DND-41 (cell line): ENCODE measurements around the gene TNKS2.

Experiments used
- ATAC-seq: fragments of 200-7000 bp; cut with Tn5 transposase; 3 replicates; pipeline ENCODE4 v1.9.1; 2021; ENCODE audit warnings: low read depth; ENCODE audit not compliant: insufficient read depth
- DNase-seq: peaks from one replicate; pipeline ENCODE4 v3.0.0-alpha.2; 2020
- H2AFZ ChIP-seq: 2 replicates; pipeline ENCODE4 v1.6.0; 2012; ENCODE audit warnings: low read depth, low read length
- H3K27ac ChIP-seq: 2 replicates; pipeline ENCODE4 v1.5.1; 2012; ENCODE audit warnings: low read length, inconsistent platforms
- H3K27me3 ChIP-seq: fragments of 200-600 bp; sonication (generic); 2 replicates; pipeline ENCODE4 v1.6.0; 2012; ENCODE audit warnings: low read length, mild to moderate bottlenecking, inconsistent platforms; ENCODE audit not compliant: insufficient read depth, poor library complexity
- H3K36me3 ChIP-seq: 2 replicates; pipeline ENCODE4 v1.5.1; 2012; ENCODE audit warnings: low read length, inconsistent platforms; ENCODE audit not compliant: insufficient read depth
- H3K4me1 ChIP-seq: 2 replicates; pipeline ENCODE4 v1.5.1; 2012; ENCODE audit warnings: mild to moderate bottlenecking, low read length; ENCODE audit not compliant: insufficient read depth
- H3K4me2 ChIP-seq: 2 replicates; pipeline ENCODE4 v1.6.0; 2012; ENCODE audit warnings: mild to moderate bottlenecking, moderate library complexity, low read length, inconsistent platforms; ENCODE audit not compliant: insufficient read depth
- H3K4me3 ChIP-seq, 2 experiments: fragments of 200-600 bp in 1 of 2; shearing (Covaris generic) in 1 of 2; 2 replicates each; pipeline ENCODE4 v1.5.1; 2012 to 2016; ENCODE audit warnings: inconsistent platforms in 2 of 2, low read length in 2 of 2, mild to moderate bottlenecking in 2 of 2, low read depth in 1 of 2, moderate library complexity in 1 of 2
- H3K79me2 ChIP-seq: 2 replicates; pipeline ENCODE4 v1.6.0; 2012; ENCODE audit warnings: low read length, inconsistent platforms; ENCODE audit not compliant: insufficient read depth
- H3K9ac ChIP-seq: 2 replicates; pipeline ENCODE4 v1.6.0; 2012; ENCODE audit warnings: low read depth, mild to moderate bottlenecking, inconsistent platforms, low read length, moderate library complexity
- H3K9me3 ChIP-seq: 2 replicates; pipeline ENCODE4 v1.5.1; 2012; ENCODE audit warnings: low read length, moderate library complexity, mild to moderate bottlenecking, inconsistent platforms; ENCODE audit not compliant: insufficient read depth, severe bottlenecking
- H4K20me1 ChIP-seq: 2 replicates; pipeline ENCODE4 v1.6.0; 2012; ENCODE audit warnings: low read length; ENCODE audit not compliant: insufficient read depth
- EZH2 ChIP-seq: IDR thresholded peaks from 3 replicates; pipeline ENCODE4 v1.6.1; 2012; ENCODE audit warnings: borderline replicate concordance, low read depth, mild to moderate bottlenecking, moderate library complexity, low read length, inconsistent platforms; ENCODE audit not compliant: severe bottlenecking
- TF ChIP-seq, protein P1 (sequence below): IDR thresholded peaks from 2 replicates; pipeline ENCODE4 v1.5.1; 2012; ENCODE audit warnings: borderline replicate concordance, low read length, moderate library complexity, mild to moderate bottlenecking; ENCODE audit not compliant: poor library complexity, severe bottlenecking; ENCODE audit errors: extremely low read depth

TNKS2 gene

DNA sequence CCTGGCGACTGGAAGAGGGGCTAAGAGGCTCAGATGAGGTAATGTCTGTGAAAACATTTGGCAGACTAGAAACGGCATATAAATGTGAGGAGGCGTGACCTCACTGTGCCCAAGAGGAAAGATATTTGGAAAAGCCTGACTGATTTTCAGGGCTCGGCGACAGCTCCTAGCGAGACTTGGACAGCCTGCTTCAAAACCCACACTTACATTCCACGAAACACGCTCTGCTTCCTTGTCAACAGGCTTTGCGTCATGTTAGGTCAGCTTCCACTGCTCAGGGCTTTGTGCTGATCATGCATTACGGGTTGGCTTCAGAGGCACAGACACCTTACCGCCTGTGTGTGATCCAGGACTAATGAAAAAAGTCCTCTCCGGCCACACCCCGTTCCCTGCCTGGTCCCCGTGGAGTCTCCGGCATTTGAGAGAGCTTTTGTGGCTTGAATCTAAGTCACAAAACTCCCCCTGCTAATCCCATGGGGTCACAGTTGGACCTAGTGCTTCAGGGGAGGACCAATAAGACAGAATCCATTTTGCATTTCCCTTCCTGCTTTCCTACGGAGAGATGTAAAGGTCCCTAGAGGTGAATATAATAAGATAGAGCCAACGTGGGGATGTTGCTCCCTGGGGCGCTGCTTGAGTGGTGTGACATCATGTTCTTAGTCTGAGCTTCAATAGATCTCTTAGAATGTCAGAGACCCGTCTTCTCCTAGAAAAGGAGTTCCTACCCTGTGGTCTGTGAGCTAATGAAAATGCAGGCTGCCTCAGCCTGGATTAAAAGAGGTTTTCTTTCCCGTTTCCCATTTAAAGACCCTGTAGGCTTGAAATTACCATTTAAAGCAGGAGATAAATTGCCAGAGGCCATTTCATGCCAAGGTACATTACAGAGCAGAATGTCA, 85.6 kb downstream of the TNKS2 start:
- H3K9me3 ChIP-seq: no peaks in the 10 kb centered on the region
- ATAC-seq: no peak
- no peaks in the 10 kb centered on the region for H3K27me3 ChIP-seq
- H3K4me3 ChIP-seq: no peak overlapping the region
- H3K79me2 ChIP-seq: no peaks in the 10 kb centered on the region
- no peaks in the 10 kb centered on the region for H4K20me1 ChIP-seq
- no peak overlapping the region for H3K27ac ChIP-seq
- no peak for TF ChIP-seq EZH2
- TF ChIP-seq, protein P1, sequence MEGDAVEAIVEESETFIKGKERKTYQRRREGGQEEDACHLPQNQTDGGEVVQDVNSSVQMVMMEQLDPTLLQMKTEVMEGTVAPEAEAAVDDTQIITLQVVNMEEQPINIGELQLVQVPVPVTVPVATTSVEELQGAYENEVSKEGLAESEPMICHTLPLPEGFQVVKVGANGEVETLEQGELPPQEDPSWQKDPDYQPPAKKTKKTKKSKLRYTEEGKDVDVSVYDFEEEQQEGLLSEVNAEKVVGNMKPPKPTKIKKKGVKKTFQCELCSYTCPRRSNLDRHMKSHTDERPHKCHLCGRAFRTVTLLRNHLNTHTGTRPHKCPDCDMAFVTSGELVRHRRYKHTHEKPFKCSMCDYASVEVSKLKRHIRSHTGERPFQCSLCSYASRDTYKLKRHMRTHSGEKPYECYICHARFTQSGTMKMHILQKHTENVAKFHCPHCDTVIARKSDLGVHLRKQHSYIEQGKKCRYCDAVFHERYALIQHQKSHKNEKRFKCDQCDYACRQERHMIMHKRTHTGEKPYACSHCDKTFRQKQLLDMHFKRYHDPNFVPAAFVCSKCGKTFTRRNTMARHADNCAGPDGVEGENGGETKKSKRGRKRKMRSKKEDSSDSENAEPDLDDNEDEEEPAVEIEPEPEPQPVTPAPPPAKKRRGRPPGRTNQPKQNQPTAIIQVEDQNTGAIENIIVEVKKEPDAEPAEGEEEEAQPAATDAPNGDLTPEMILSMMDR: no peak
- no peaks in the 10 kb centered on the region for H3K4me1 ChIP-seq
- no peak for DNase-seq
- H3K36me3 ChIP-seq: no peaks in the 10 kb centered on the region
- H2AFZ ChIP-seq: no peak overlapping the region
- H3K4me2 ChIP-seq: no peak overlapping the region
- H3K9ac ChIP-seq: no peak overlapping the region

DNA sequence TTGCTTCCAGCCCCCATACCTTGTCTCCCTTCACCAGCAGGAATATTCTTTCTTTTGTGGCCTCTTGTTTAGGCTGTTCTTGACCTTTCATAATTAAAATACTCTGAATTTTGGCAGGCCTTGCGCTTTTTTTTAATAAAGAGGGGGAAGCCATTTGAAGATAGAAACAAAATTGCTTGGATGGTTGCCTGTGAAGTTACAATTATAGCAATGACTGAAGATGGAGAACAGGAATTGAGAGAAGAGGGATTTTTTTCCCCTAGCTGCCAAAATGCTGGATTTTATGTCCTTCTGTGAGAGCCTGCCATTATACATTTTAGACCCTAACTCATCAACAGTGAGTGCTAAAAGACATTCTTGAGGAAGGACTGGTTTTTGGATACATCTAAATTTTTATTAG, 86.3 kb downstream of the TNKS2 start:
- H3K9me3 ChIP-seq: no peaks in the 10 kb centered on the region
- H3K4me2 ChIP-seq: no peak overlapping the region
- no peak overlapping the region for H3K9ac ChIP-seq
- no peaks in the 10 kb centered on the region for H3K27me3 ChIP-seq
- no peak overlapping the region for H2AFZ ChIP-seq
- ATAC-seq: no peak
- no peak overlapping the region for H3K27ac ChIP-seq
- H3K79me2 ChIP-seq: no peaks in the 10 kb centered on the region
- no peaks in the 10 kb centered on the region for H3K36me3 ChIP-seq
- TF ChIP-seq, protein P1: no peak
- no peak for TF ChIP-seq EZH2
- no peak for DNase-seq
- no peaks in the 10 kb centered on the region for H4K20me1 ChIP-seq
- no peaks in the 10 kb centered on the region for H3K4me1 ChIP-seq
- H3K4me3 ChIP-seq: no peak overlapping the region

DNA sequence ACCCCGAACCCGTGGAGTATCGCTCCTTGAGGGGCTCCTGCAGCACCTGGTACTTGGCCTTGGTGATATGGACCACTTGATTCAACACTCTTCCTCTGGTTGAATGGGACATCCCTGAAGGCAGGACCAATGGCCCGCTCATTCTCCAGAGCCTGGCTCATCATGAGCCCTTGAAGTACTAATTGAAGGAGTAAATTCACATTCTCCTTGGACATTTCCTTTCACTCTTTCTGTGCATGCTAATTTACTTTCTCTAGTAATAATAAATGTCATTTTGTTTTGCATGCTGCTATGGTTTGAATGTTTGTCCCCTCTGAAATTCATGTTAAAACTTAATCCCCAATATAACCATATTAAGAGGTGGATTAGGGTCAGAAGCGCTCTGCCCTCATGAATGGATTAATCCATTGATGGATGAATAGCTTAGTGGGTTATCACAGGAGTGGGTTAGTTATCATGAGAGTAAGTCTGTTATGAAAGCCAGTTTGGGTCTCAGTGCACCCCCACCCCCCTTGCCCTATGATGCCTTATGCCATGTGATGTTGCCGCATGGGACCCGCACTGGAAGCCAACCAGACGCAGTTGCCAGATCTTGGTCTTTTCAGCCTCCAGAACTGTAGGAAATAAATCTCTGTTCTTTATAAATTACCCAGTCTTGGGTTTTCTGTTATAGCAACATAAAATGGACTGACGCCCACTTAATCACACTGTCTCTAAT, 87.3 kb downstream of the TNKS2 start:
- Histone ChIP-seq H3K36me3 (no peaks in the 10 kb centered on the region), H3K79me2 (no peaks in the 10 kb centered on the region), H4K20me1 (no peaks in the 10 kb centered on the region), H3K4me1 (no peaks in the 10 kb centered on the region), H3K27me3 (no peaks in the 10 kb centered on the region), H3K9ac (no peak overlapping the region), H3K4me2 (no peak overlapping the region), H3K9me3 (no peaks in the 10 kb centered on the region), H3K4me3 (no peak overlapping the region), H3K27ac (no peak overlapping the region), H2AFZ (no peak overlapping the region)
- no peak for TF ChIP-seq EZH2
- TF ChIP-seq, protein P1: no peak
- no peak for ATAC-seq
- DNase-seq: no peak
